GM10248 (cell line): ENCODE results near the gene CXXC1.

Experiments
- CTCF ChIA-PET: fragments of 300-600 bp; sonication (Branson Sonifier 250); formaldehyde crosslinking; extraction: SDS; loops from one replicate; lab custom pipeline; 2021; ENCODE audit warnings: antibody characterized with exemption; lab: Yijun Ruan, JAX
- POLR2A ChIA-PET: fragments of 350-650 bp; sonication (Branson Sonifier 250); formaldehyde crosslinking; extraction: SDS; loops from one replicate; lab custom pipeline; 2020; ENCODE audit warnings: antibody characterized with exemption; lab: Yijun Ruan, JAX
- DNase-seq: peaks from one replicate; pipeline ENCODE4 v3.0.0; 2012; ENCODE audit errors: extremely low spot score
- CTCF ChIP-seq: IDR thresholded peaks from 2 replicates; pipeline ENCODE4 v1.5.1; 2012; ENCODE audit warnings: mild to moderate bottlenecking, low read depth; ENCODE audit errors: extremely low read depth, missing control alignments, control extremely low read depth

CXXC1 gene

GRCh38 chr18:50272568-50272967 is 14.9 kb downstream of the CXXC1 start:
- DNase-seq, result no peak
- ChIA-PET CTCF (interaction anchor here (1.1 to 6.7 kb wide), 2 partner anchors 17 to 83 kb away, joined by 3 to 91 read pairs; no protein-coding TSS in a partner anchor), POLR2A (no interaction called here)
- no peak for TF ChIP-seq CTCF

GRCh38 chr18:50268022-50268747 is 19.3 kb downstream of the CXXC1 start:
- ChIA-PET CTCF (interaction anchor here (0.6 to 6.7 kb wide), 24 partner anchors 9 to 792 kb away, joined by 3 to 91 read pairs (median 4); partner anchors contain the start of genes C18orf32, MBD1 and SKA1), POLR2A (no interaction called here)
- peak; percentile 93 for DNase-seq
- TF ChIP-seq CTCF, result peak; percentile 89

GRCh38 chr18:50266248-50266704 is 21.2 kb downstream of the CXXC1 start, which contains the start of gene CFAP53:
Gene CFAP53 (minus strand): TSS chr18:50266495. CDS start chr18:50266404, 91 bp downstream.
- ChIA-PET POLR2A (interaction anchor here (0.5 to 1.3 kb wide), 3 partner anchors 15 to 777 kb away, joined by 3 to 5 read pairs (median 4); partner anchors contain the start of gene MBD1), CTCF (interaction anchor here (0.7 to 6.7 kb wide), 7 partner anchors 15 to 89 kb away, joined by 3 to 91 read pairs (median 3); partner anchors contain the start of gene MBD1)
- peak; percentile 95 for DNase-seq

GRCh38 chr18:50262977-50263376 is 24.5 kb downstream of the CXXC1 start:
- ChIA-PET CTCF (interaction anchor here (1.1 to 8.1 kb wide), 2 partner anchors 37 to 94 kb away, joined by 3 to 30 read pairs; no protein-coding TSS in a partner anchor), POLR2A (no interaction called here)
- TF ChIP-seq CTCF, result no peak
- no peak for DNase-seq

More at GRCh38 chr18:50266248-50266704, 21.2 kb downstream of the CXXC1 start, which contains the start of gene CFAP53:
- no peak for TF ChIP-seq CTCF

GRCh38 chr18:50250935-50251334 is 36.6 kb downstream of the CXXC1 start:
- no peak for TF ChIP-seq CTCF
- ChIA-PET POLR2A (no interaction called here), CTCF (interaction anchor here (2.2 kb wide), 1 partner anchor 106 kb away, joined by 11 read pairs; no protein-coding TSS in a partner anchor)

GRCh38 chr18:50249576-50249975 is 37.9 kb downstream of the CXXC1 start:
- CTCF ChIA-PET, result interaction anchor here (0.6 kb wide), 1 partner anchor 15 kb away, joined by 3 read pairs; no protein-coding TSS in a partner anchor
- POLR2A ChIA-PET, result no interaction called here
- TF ChIP-seq CTCF, result no peak
- DNase-seq, result no peak

More at GRCh38 chr18:50250935-50251334, 36.6 kb downstream of the CXXC1 start:
- DNase-seq, result no peak
